AG04449 (cell line): ENCODE data around the gene CNPPD1.

ENCODE experiments used
- CTCF ChIA-PET: fragments of 350-600 bp; formaldehyde crosslinking; extraction: SDS; loops from one replicate; lab custom pipeline; 2021; ENCODE audit warnings: antibody characterized with exemption; lab: Yijun Ruan, JAX
- POLR2A ChIA-PET: fragments of 400-600, 350-600 bp; formaldehyde crosslinking; extraction: SDS; loops from one replicate; lab custom pipeline; 2020; ENCODE audit warnings: antibody characterized with exemption, inconsistent platforms; lab: Yijun Ruan, JAX
- DNase-seq: peaks from one replicate; pipeline ENCODE4 v3.0.0-alpha.2; 2010; ENCODE audit warnings: low read depth, low spot score
- H3K4me3 ChIP-seq: 2 replicates; pipeline ENCODE4 v1.5.1; 2011; ENCODE audit warnings: low read depth, mild to moderate bottlenecking, control low read depth, low read length
- CTCF ChIP-seq: IDR thresholded peaks from one replicate; pipeline ENCODE4 v1.5.1; 2011; ENCODE audit warnings: mild to moderate bottlenecking, moderate library complexity, low read length, control low read depth, inconsistent platforms; ENCODE audit not compliant: insufficient read depth; ENCODE audit errors: missing control alignments

Gene CNPPD1

GRCh38 chr2:219214786-219215185 lies 38.1 kb upstream of the CNPPD1 start:
- no peak for DNase-seq
- no peak for TF ChIP-seq CTCF
- ChIA-PET POLR2A (no interaction called here), CTCF (interaction anchor here (0.9 to 5.8 kb wide), 7 partner anchors 40 to 80 kb away, joined by 3 to 40 read pairs (median 4); partner anchors contain the start of genes DNAJB2 and NHEJ1)
- H3K4me3 ChIP-seq: no peak overlapping the region

- TF ChIP-seq CTCF: no peak
- POLR2A ChIA-PET: no interaction called here
- CTCF ChIA-PET: interaction anchor here (0.6 to 5.8 kb wide), 5 partner anchors 43 to 81 kb away, joined by 3 to 40 read pairs (median 3); partner anchors contain the start of genes DNAJB2 and NHEJ1
These were observed 37.4 kb upstream of the CNPPD1 start for GRCh38 chr2:219214141-219214540.

DNA sequence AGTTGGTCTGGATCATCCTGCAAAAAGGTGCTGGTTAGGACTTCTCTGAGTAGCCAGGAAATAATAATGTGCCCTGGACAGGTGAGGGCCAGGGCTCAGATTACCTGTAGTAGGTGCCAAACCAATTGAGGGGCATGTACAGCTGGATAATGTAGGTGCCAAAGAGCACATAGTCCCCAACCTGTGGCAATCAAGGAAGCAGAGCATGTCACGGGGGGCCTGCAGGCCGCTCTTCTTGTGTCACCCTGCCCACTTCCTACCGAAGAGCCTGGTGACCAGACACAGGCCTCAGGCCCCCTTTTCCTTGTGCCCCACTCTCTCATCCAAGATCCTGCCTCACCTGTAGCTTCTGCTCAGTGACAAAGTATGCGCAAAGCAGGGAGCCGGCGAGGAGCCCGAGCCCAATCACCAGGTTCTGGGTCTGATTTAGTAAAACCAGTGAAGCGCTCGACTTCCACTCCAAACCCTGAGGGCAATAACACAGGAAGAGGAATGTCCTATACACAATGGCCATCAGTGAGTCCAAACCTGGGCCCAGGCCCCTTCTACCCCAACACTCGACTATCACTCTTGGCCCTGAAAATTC lies 36.9 kb upstream of the CNPPD1 start:
- no peak for DNase-seq
- no peak for TF ChIP-seq CTCF
- ChIA-PET POLR2A (no interaction called here), CTCF (interaction anchor here (0.6 to 3.2 kb wide), 7 partner anchors 42 to 82 kb away, joined by 3 to 17 read pairs (median 3); partner anchors contain the start of genes DNAJB2 and SLC23A3)
- H3K4me3 ChIP-seq: no peak overlapping the region

More at GRCh38 chr2:219214141-219214540, 37.4 kb upstream of the CNPPD1 start:
- no peak overlapping the region for H3K4me3 ChIP-seq
- no peak for DNase-seq

DNA sequence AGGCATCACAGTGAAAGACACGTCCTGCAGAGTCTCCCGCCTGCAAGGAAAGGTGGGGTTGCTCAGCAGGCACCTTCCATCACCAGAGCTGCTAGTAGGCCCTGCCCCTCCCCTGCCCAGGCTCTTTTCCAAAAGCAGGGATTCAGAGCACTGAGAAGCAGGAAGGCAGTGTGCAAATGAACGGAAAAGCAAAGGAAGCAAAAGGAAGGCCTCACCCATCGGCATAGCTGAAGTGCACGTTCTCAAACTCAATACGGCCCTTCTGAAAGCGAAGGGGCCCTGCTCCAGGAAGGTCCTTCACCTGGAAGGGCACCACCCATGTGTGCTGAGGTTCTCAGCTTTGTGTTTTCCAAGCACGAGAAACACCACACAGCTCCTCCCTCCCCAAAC lies 36.3 kb upstream of the CNPPD1 start:
- H3K4me3 ChIP-seq: no peak overlapping the region
- CTCF ChIA-PET: interaction anchor here (0.8 to 3.2 kb wide), 5 partner anchors 9 to 82 kb away, joined by 3 to 17 read pairs (median 4); partner anchors contain the start of gene SLC23A3
- POLR2A ChIA-PET: no interaction called here
- TF ChIP-seq CTCF: no peak
- DNase-seq: no peak

DNA sequence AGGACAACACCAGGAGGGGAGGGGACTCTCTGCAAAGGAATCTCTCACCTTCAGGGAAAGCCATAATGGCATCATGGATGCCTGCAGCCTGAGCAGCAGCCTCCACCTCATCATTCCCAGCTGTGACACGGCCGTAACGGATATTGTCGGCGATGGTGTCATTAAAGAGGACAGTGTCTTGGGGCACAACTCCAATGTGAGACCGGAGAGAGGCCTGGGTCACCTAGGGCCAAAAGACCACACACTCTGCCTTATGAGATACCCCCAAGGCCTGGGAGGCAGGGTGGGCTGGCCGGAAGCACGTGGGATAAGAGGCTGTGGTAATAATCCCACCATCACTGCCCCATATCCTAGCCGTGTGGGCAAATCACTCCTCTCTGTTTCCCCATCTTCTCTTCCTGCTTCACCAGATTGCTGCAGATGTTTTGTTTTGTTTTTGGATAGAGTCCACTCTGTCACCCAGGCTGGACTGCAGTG lies 34.2 kb upstream of the CNPPD1 start:
- no peak for TF ChIP-seq CTCF
- ChIA-PET POLR2A (no interaction called here), CTCF (interaction anchor here (0.7 to 3.2 kb wide), 7 partner anchors 9 to 428 kb away, joined by 3 to 17 read pairs (median 5); partner anchors contain the start of gene SLC23A3)
- H3K4me3 ChIP-seq: no peak overlapping the region
- no peak for DNase-seq

GRCh38 chr2:219210196-219210885 lies 33.6 kb upstream of the CNPPD1 start:
- POLR2A ChIA-PET: no interaction called here
- CTCF ChIA-PET: interaction anchor here (1.0 to 4.2 kb wide), 5 partner anchors 8 to 83 kb away, joined by 3 to 26 read pairs (median 9); partner anchors contain the start of genes ABCB6 and SLC23A3
- DNase-seq: no peak
- no peak for TF ChIP-seq CTCF
- no peak overlapping the region for H3K4me3 ChIP-seq
